HL-60 (cell line): ENCODE data around the gene HSPA12B.

Experiments
- GABPA ChIP-seq: IDR thresholded peaks from 2 replicates; pipeline ENCODE4 v1.6.1; 2012; ENCODE audit warnings: low read depth
- TF ChIP-seq, protein P1 (sequence below): IDR thresholded peaks from one replicate; pipeline ENCODE4 v1.5.1; 2011; ENCODE audit warnings: low read length, control low read depth, inconsistent platforms; ENCODE audit not compliant: insufficient read depth

DNA sequence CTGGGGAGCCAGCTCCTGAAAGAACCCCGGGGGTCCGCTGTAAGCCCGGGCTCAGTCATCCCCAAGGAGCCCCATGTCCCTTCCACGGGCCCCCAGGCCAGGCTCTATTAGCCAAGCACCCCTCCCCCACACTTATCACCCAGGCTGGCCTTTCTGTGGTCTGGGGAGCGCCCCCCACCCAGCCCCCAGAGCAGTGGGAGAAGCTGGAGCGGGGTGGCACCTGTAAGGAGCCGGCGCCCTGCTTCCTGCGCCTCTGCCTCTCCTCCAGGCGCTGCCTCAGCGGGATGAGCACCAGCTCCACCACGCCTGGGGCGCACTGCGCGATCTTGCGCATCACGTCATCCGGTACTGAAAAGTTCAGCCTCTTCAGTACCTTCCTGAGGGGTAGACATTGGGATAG, 46.5 kb downstream of the HSPA12B start:
- no peak for TF ChIP-seq GABPA
- TF ChIP-seq, protein P1, sequence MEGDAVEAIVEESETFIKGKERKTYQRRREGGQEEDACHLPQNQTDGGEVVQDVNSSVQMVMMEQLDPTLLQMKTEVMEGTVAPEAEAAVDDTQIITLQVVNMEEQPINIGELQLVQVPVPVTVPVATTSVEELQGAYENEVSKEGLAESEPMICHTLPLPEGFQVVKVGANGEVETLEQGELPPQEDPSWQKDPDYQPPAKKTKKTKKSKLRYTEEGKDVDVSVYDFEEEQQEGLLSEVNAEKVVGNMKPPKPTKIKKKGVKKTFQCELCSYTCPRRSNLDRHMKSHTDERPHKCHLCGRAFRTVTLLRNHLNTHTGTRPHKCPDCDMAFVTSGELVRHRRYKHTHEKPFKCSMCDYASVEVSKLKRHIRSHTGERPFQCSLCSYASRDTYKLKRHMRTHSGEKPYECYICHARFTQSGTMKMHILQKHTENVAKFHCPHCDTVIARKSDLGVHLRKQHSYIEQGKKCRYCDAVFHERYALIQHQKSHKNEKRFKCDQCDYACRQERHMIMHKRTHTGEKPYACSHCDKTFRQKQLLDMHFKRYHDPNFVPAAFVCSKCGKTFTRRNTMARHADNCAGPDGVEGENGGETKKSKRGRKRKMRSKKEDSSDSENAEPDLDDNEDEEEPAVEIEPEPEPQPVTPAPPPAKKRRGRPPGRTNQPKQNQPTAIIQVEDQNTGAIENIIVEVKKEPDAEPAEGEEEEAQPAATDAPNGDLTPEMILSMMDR, result no peak
